GM12878 (cell line): ENCODE data around the gene ERI2. TPM values are rescaled to one million over a fixed set of nuclear protein-coding genes. Genes with fewer than 3 reads are reported as not detected.

Experiments used
- ATAC-seq: fragments of 200-7000 bp; cut with Tn5 transposase; 3 replicates; pipeline ENCODE4 v1.9.1; 2020; ENCODE audit warnings: mild to moderate bottlenecking, moderate library complexity
- BruUV-seq: library from RNA; stranded (reverse); fragments of 400-500 nt; replicated peaks from 2 replicates; lab custom pipeline; 2021; lab: Mats Ljungman, UMichigan
- CTCF ChIA-PET: fragments of 300-600 bp; sonication (Branson Sonifier 250); formaldehyde crosslinking; extraction: SDS; loops from one replicate; lab custom pipeline; 2021; ENCODE audit warnings: inconsistent platforms; lab: Yijun Ruan, JAX
- POLR2A ChIA-PET: fragments of 350-600 bp; formaldehyde crosslinking; extraction: SDS; loops from one replicate; lab custom pipeline; 2021; ENCODE audit warnings: inconsistent platforms; lab: Charles Lee
- RAD21 ChIA-PET: fragments of 300-600 bp; sonication (Branson Sonifier 250); formaldehyde crosslinking; loops from one replicate; lab custom pipeline; 2023; ENCODE audit warnings: antibody characterized with exemption; ENCODE audit not compliant: unreplicated experiment; lab: Charles Lee
- SMC1A ChIA-PET: fragments of 300-600 bp; sonication (Branson Sonifier 250); formaldehyde crosslinking; loops from one replicate; lab custom pipeline; 2023; ENCODE audit not compliant: unreplicated experiment, uncharacterized antibody; lab: Charles Lee
- DNase-seq: peaks from one replicate; pipeline ENCODE4 v3.0.0-alpha.2; 2011; ENCODE audit warnings: low read depth, low spot score
- FAIRE-seq: peaks from 3 replicates; lab custom pipeline; 2011; peaks lifted over from hg19 to GRCh38; lab: Jason Lieb, UNC
- H2AFZ ChIP-seq: 2 replicates; pipeline ENCODE4 v1.6.0; 2011; ENCODE audit warnings: low read depth, low read length, control low read depth; ENCODE audit not compliant: control insufficient read depth
- H3K27ac ChIP-seq: 2 replicates; pipeline ENCODE4 v1.5.1; 2011; ENCODE audit warnings: control low read depth; ENCODE audit not compliant: control insufficient read depth, insufficient read depth
- H3K27me3 ChIP-seq, 2 experiments: replicated peaks in 1 of 2; 2 replicates each; pipeline versions ENCODE4 v1.6.0 to v1.6.1; 2011; ENCODE audit warnings: low read length in 1 of 2; ENCODE audit not compliant: control insufficient read depth in 2 of 2, insufficient read depth in 2 of 2
- H3K36me3 ChIP-seq, 2 experiments: 2 replicates each; pipeline ENCODE4 v1.5.1; 2011; ENCODE audit warnings: low read length in 1 of 2; ENCODE audit not compliant: control insufficient read depth in 2 of 2, insufficient read depth in 2 of 2
- H3K4me1 ChIP-seq: 2 replicates; pipeline ENCODE4 v1.6.1; 2011; ENCODE audit warnings: mild to moderate bottlenecking, low read length, moderate library complexity, mixed read lengths; ENCODE audit not compliant: control insufficient read depth, insufficient read depth
- H3K4me2 ChIP-seq: 2 replicates; pipeline ENCODE4 v1.6.0; 2011; ENCODE audit warnings: control low read depth; ENCODE audit not compliant: control insufficient read depth, insufficient read depth
- H3K4me3 ChIP-seq: fragments of 200-600 bp; sonication (generic); 2 replicates; pipeline ENCODE4 v1.5.1; 2016
- H3K79me2 ChIP-seq: 2 replicates; pipeline ENCODE4 v1.6.0; 2011; ENCODE audit warnings: low read length; ENCODE audit not compliant: control insufficient read depth, insufficient read depth
- H3K9ac ChIP-seq: 2 replicates; pipeline ENCODE4 v1.8.0; 2011; ENCODE audit warnings: low read length, control low read depth, mixed read lengths; ENCODE audit not compliant: control insufficient read depth, insufficient read depth
- H3K9me3 ChIP-seq: replicated peaks from 3 replicates; pipeline ENCODE4 v1.5.1; 2011; ENCODE audit warnings: mild to moderate bottlenecking, low read length; ENCODE audit not compliant: control insufficient read depth, insufficient read depth
- H4K20me1 ChIP-seq: 2 replicates; pipeline ENCODE4 v1.6.0; 2011; ENCODE audit not compliant: control insufficient read depth, insufficient read depth
- BHLHE40 ChIP-seq, 2 experiments: fragments of 450-650 bp in 1 of 2; IDR thresholded peaks; 2 replicates each; pipeline ENCODE4 v1.6.1; 2011 to 2017; ENCODE audit warnings: low read depth in 2 of 2, borderline replicate concordance in 1 of 2, improper control_type of control experiment in 1 of 2, low read length in 1 of 2, mild to moderate bottlenecking in 1 of 2
- CEBPB ChIP-seq, 2 experiments: fragments of 150-350 bp in 1 of 2; IDR thresholded peaks; 2 replicates each; pipeline ENCODE4 v1.6.1; 2012 to 2014; ENCODE audit warnings: low read depth in 2 of 2, low read length in 2 of 2, borderline replicate concordance in 1 of 2, inconsistent platforms in 1 of 2
- CHD2 ChIP-seq: IDR thresholded peaks from 2 replicates; pipeline ENCODE4 v1.6.1; 2011; ENCODE audit warnings: low read depth, low read length, improper control_type of control experiment, borderline replicate concordance
- CREB1 ChIP-seq: IDR thresholded peaks from 2 replicates; pipeline ENCODE4 v1.6.1; 2012; ENCODE audit warnings: low read depth, mild to moderate bottlenecking, inconsistent platforms
- DPF2 ChIP-seq: fragments of 450-650 bp; IDR thresholded peaks from 2 replicates; pipeline ENCODE4 v1.6.1; 2017; ENCODE audit warnings: mild to moderate bottlenecking
- GATAD2B ChIP-seq: fragments of 450-650 bp; conservative IDR thresholded peaks from 2 replicates; pipeline ENCODE4 v1.6.1; 2017; ENCODE audit warnings: low read depth, mild to moderate bottlenecking, moderate library complexity
- IRF4 ChIP-seq: IDR thresholded peaks from 2 replicates; pipeline ENCODE4 v1.6.1; 2011; ENCODE audit warnings: low read depth, low read length
- MEF2B ChIP-seq: fragments of 450-650 bp; IDR thresholded peaks from 2 replicates; pipeline ENCODE4 v1.6.1; 2018; ENCODE audit warnings: mild to moderate bottlenecking, moderate library complexity; ENCODE audit not compliant: partially characterized antibody, poor library complexity, severe bottlenecking
- MLLT1 ChIP-seq: fragments of 450-650 bp; IDR thresholded peaks from 2 replicates; pipeline ENCODE4 v1.6.1; 2016; ENCODE audit warnings: mild to moderate bottlenecking
- POLR2AphosphoS2 ChIP-seq: IDR thresholded peaks from 2 replicates; pipeline ENCODE4 v1.6.1; 2011; ENCODE audit warnings: low read depth, mild to moderate bottlenecking, low read length, improper control_type of control experiment, moderate library complexity
- USF1 ChIP-seq: IDR thresholded peaks from 2 replicates; pipeline ENCODE4 v1.6.1; 2011; ENCODE audit warnings: borderline replicate concordance, low read depth, mild to moderate bottlenecking, moderate library complexity, mixed read lengths, low read length; ENCODE audit not compliant: insufficient read depth; ENCODE audit errors: extremely low read length
- ZNF24 ChIP-seq: fragments of 450-650 bp; IDR thresholded peaks from 2 replicates; pipeline ENCODE4 v1.6.1; 2017; ENCODE audit warnings: antibody characterized with exemption, mild to moderate bottlenecking
- ZNF592 ChIP-seq: fragments of 450-650 bp; IDR thresholded peaks from 2 replicates; pipeline ENCODE4 v1.6.1; 2017; ENCODE audit warnings: mild to moderate bottlenecking, moderate library complexity
- in situ Hi-C: fragments of 300-500 bp; cut with MboI; formaldehyde crosslinking; loops from 9 replicates; pipeline ENCODE4 v1.14.3; 2018; ENCODE audit warnings: mixed read lengths
- intact Hi-C: fragments of 100-400 bp; cut with micrococcal nuclease; formaldehyde crosslinking; loops from one replicate; pipeline ENCODE4 v1.14.2; 2022; ENCODE audit not compliant: unreplicated experiment
- polyA plus RNA-seq, 11 experiments: library from polyadenylated mRNA; depleted of rRNA in 4 of 11; unstranded in 6 of 11; stranded (reverse) in 5 of 11; fragments of >200 nt; fragmentation: Nextera tagmentation in 4 of 11; fragmentation: Illumina TruSeq in 1 of 11; extraction: Ambion mirVana in 4 of 11; extraction: Trizol in 1 of 11; gene quantifications; 1 replicate in 1 of 11; 2 replicates in 10 of 11; pipeline versions ENCODE4 v1.2.1 to v1.2.3, GENCODE V29; 2011 to 2016; ENCODE audit warnings: inconsistent platforms in 2 of 11, missing spikeins in 2 of 11, low read depth in 1 of 11
- total RNA-seq, 4 experiments: library from RNA; depleted of rRNA in 3 of 4; stranded (reverse); fragments of >200 nt in 3 of 4; fragmentation: Illumina TruSeq in 1 of 4; extraction: Trizol in 1 of 4; gene quantifications; 2 replicates each; pipeline versions ENCODE4 v1.2.1 to v1.2.3, GENCODE V29; 2013 to 2021

Gene ERI2
- total and polyA plus RNA-seq, 10 of the 15 experiments (the other 5 are each of a cell fraction or from before 2014, with no cell fraction given), result 7.7 to 35.5 (median 19.2) TPM

- ChIA-PET CTCF (no interaction called here), SMC1A (interaction anchor here (1.7 kb wide), 1 partner anchor 10 kb away, joined by 7 read pairs; no protein-coding TSS in a partner anchor), RAD21 (no interaction called here), POLR2A (interaction anchor here (1.3 kb wide), 1 partner anchor 10 kb away, joined by 4 read pairs; no protein-coding TSS in a partner anchor)
- TF ChIP-seq ZNF24 (no peak), CREB1 (no peak), ZNF592 (no peak), CHD2 (no peak), GATAD2B (no peak), CEBPB (IDR thresholded peaks at IDR 0.05; ENCODE audit: borderline replicate concordance in 1 of 2, low read depth in 2 of 2, low read length in 2 of 2) (no peak), IRF4 (no peak), MLLT1 (no peak), BHLHE40 (IDR thresholded peaks at IDR 0.05; ENCODE audit: borderline replicate concordance in 1 of 2, low read depth in 2 of 2, low read length in 1 of 2) (no peak), POLR2AphosphoS2 (no peak), USF1 (no peak), DPF2 (no peak), MEF2B (no peak)
- BruUV-seq, result no TSS peak
- Histone ChIP-seq H2AFZ (no peak overlapping the region), H3K9ac (no peak overlapping the region), H3K4me2 (no peak overlapping the region), H3K79me2 (no peaks in the 10 kb centered on the region), H3K4me1 (no peaks in the 10 kb centered on the region), H3K36me3 (no peaks in the 10 kb centered on the region), H3K27me3 (no peaks in the 10 kb centered on the region), H4K20me1 (no peaks in the 10 kb centered on the region), H3K9me3 (no peaks in the 10 kb centered on the region), H3K27ac (no peak overlapping the region), H3K4me3 (no peak overlapping the region)
- intact Hi-C loops (no loop called here), in situ Hi-C loops (no loop called here)
- FAIRE-seq (no peak), DNase-seq (no peak), ATAC-seq (no peak)
Observed at GRCh38 chr16:20789130-20789529, 17.1 kb downstream of the ERI2 start.
